GM18498 (cell line): ENCODE measurements around the gene UBE2G1.

Source experiments
- ATAC-seq: cut with Tn5 transposase; IDR thresholded peaks from one replicate; pipeline ENCODE4 v1.9.1; 2021; ENCODE audit warnings: mild to moderate bottlenecking, moderate library complexity; ENCODE audit not compliant: unreplicated experiment

The UBE2G1 gene

DNA sequence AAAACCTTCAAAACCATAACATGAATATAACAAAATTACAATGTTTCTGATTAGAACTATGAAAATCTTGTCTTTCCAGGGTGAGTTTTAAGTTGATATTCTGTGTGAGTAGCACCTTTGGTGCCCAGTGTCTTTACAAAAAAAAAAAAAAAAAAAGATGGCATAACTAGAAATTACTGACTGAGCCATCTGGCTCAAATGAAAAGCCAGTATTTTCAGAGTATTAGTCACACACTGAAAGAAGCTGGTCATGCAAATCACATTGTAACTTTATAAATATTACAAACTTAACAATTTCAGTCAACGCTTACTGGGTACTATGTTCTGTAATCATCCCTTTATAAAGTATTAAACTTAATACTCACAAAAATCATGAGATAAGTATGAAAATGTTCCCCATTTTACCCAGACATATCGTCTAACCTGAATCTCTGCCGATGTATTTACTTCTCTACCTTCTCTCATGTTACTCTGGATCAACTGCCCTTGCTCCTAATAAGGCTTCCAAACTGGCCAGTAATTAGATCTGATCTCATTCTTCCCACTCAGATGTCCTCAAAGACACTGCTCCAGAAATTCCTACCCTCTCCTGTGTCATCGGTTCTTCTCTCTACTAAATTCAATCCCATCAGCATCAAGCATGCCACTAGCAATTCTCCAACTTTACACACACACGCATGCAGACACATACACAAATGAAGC is 25.4 kb downstream of the UBE2G1 start:
- ATAC-seq: no peak

DNA sequence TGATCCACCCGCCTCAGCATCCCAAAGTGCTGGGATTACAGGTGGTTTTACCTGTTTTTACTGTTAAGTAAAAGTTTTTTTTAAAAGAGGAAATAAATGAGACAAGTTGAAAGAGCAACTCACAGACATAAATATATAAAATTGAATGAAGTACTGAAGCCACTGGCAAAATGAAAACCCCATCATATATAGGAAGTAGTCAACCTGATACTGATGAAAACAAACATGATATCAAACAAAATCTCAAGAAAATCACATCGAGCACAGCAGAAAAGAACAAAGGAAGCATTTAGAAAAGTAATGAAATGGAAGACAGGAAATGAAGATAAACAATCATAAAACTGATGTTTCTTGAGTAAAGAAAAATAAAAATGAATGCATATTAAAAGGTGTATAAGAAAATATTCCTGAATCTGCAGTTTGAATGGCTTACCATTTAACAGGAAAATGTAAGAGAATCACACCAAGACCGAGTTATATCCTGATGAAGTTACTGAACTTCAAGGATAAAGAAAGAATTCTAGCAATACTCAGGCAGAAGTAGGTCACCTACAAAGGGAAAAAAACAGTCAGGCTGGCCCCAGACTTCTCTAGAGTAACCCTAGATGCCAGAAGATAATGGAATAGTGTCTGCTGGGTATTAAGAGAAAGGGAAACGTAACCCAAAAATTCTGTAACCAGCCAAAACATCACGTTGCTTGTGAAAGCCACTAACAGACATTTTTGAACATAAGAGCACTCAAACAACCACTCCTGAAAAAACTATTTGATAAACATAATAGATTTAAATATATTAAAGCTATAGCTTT is 31.5 kb downstream of the UBE2G1 start:
- ATAC-seq: no peak

DNA sequence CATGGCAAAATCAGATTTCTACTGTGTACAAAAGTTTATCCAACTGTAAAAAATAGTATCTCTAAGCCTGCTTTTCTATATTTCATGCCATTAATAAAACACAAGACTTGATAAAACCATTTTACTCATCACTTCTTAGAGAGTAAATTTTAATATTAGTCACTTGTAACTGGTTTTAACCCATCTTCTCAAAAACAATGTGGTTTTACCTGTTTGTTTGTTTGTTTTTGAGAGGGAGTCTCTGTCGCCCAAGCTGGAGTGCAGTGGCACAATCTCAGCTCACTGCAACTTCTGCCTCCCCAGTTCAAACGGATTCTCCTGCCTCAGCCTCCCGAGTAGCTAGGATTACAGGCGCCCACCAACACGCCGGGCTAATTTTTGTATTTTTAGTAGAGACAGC is 32.1 kb downstream of the UBE2G1 start:
- ATAC-seq: no peak

DNA sequence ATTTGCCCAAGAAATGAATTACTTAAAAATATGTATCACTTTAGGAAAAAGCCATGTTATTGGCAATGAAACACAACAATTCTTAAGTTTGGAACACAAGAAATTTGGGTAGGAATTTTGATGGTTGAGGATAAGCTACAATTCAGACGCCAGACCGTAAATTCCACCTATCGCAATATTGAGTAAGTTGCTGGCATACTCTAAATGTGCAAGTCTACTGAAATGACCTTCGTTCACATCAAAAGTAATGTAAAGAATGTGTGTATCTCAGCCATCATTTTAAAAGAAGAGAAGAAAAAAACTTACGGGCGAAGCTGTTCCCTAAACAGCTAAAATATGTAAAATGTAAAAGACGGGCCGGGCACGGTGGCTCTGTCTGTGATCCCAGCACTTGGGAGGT is 33.4 kb downstream of the UBE2G1 start:
- ATAC-seq: no peak

DNA sequence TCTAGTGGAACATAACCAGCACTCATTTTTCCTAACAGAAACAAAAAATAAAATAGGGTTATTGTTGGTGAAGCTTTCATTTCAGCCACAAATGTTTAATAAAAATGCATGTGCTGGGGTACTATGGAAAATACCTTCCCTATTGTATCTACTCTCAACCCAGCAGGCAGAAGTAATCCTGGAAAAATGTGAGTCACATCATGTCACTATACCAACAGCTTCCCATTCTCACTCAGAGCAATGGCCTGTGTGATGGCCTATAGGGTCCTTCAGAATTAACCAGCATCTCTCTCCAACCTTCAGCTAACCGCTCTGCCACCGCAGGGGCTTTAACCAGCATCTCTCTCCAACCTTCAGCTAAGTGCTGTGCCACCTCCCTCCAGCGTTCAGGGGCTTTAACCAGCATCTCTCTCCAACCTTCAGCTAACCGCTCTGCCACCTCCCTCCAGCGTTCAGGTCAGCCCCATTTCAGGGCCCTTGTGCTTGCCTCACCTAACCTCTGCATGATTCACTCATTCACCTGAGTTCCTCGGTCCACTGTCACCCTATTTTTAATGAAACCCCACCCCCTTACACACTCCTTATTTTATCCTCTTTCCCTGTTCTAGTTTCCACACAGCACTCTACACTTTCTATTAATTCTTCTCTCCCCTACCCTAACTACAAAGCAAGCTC is 34.0 kb downstream of the UBE2G1 start:
- no peak for ATAC-seq

DNA sequence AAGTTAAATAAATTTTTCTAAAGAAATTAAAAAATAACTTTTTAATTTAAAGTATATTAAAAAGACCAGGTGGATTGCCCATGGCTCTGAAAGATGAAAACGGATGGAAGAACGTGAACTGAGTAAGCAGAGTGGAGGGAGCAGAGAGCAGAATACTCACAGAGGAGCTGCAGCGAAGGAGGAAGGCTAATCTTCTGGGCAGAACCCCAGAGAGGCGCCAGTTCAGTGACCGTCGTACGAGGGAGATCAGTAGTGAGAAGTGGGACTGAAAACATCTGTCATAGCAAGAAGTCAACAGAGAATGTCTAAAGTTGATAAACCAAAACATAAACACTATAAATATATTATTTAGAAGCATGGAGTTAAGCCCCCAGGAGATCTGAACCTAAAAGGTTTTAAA is 34.9 kb downstream of the UBE2G1 start:
- peak; percentile 57 for ATAC-seq

DNA sequence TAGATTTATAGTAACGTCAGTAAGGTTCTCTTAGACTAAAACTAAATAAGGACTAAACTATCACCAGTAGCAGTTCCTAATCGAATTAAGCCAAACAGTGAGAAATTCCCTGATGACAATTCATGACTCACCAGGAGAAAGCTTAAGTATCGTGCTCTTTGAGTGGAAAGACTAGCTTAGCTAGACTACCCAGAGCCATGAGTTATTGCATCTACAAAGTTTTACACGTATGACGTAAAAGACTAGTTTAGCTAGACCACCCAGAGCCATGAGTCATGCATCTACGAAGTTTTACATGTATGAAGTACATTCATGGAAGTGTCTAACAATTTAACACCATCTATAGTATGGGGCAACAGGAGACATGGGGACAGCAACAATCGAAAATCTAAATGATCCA is 36.6 kb downstream of the UBE2G1 start:
- no peak for ATAC-seq

DNA sequence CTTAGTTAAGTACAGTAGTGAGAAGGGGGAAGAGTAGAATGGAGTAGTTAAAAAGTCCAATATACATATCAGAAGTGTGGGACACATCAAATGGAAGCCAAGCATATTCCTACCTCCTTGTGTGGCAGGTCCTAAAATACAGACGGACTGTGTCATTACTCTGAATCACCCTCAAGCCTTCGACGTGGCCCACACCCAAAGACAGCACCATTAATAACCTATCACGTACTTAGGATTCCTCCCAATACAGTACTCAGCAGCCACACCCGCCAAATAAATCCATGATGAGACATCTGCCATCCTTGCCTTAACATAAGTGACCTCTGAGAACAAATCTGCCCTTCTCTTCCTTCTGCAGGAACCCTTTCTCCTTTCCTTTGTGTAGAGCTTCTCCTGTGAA is 38.9 kb downstream of the UBE2G1 start:
- no peak for ATAC-seq

DNA sequence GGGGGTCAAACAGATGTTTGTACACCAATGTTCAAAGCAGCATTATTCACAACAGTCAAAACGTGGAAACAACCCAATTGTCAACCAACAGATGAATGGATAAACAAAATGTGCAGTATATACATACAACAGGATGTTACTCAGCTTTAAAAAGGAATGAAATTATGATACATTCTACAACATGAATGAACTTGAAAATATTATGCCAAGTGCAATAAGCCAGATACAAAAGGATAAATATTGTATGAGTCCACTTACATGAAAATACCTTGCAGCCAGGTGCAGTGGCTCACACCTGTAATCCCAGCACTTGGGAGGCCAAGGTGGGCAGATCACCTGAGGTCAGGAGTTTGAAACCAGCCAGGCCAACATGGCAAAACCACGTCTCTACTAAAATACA is 39.9 kb downstream of the UBE2G1 start:
- no peak for ATAC-seq

DNA sequence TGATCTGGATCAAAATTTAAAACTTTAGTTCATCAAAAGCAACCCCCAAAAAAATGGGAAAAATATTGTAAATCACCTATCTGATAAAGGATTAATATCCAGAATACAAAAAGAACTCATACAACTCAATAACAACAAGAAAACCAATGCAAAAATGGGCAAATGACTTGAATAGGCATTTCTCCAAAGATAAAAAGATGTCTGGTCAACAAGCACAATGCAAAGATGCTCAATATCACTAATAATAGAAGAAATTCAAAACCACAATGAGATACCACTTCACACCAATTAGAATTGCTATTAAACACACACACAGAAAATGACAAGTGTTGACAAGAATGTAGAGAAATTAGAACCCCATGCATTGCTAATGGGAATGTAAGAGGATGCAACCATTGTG is 40.4 kb downstream of the UBE2G1 start:
- no peak for ATAC-seq

DNA sequence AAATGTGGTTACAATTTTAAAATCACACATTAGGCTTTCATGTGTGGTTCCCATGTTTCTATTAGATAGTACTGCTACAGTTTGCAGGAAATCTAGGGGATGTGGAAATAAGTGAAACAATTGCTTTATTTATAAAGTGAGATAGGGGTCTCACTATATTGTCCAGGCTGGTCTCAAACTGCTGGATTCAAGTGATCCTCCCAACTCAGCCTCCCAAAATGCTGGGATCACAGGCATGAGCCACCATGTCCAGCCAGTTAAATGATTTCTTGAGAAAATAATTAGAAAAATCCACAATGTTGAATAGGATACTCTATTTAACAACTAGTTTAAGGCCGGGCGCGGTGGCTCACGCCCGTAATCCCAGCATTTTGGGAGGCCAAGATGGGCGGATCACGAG is 42.0 kb downstream of the UBE2G1 start:
- no peak for ATAC-seq

DNA sequence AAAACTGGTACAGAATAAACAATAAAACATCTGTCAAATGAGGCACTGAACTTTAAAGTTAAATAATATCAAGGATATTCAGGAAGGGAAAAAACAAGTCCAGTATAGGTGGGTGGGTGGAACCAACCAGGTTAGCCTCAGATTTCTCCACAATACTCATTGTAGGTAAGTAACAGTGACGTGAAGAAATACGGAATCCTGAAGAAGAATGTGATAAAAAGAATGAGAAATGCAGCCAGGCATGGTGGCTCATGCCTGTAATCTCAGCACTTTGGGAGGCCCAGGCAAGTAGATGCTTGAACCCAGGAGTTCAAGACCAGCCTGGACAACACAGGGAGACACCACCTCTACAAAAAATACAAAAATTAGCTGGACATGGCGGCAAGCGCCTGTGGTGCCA is 47.3 kb downstream of the UBE2G1 start:
- ATAC-seq: no peak

DNA sequence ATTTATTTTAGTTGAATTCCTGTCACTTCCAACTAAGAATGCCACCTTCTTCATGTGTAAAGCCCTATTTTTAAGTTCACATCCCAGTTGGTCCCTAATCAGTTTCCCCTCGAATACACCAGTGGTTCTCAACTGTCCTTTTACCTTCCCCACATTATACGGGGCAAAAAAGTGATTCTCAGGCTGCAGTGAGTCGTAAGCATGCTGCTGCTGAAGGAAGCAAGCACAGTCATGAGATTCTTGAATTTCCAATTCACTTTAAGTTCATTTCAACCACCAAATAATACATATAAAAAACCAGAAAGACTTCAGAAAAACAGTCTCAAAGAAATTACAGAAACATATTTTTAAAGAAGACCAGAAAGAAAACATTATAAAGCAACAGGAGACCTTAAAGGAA is 47.9 kb downstream of the UBE2G1 start:
- no peak for ATAC-seq

DNA sequence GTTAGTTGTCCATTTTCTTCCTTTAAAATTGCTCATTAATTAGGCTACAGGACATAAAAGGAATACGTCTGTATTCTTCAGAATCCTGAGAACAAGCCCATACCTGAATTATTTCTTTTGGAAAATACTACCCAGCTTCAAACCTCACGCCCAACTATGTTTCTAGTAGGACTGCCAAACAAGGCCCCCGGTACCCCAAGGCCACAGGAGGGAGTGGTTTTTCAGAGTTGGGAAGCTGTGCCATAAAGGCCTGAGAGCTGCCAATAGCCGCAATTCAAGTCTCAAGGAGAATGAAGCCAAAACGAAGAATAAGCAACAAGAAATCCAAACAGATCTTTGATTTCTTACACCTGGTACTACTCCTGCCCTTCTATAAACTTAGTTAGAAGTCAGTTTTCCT is 48.3 kb downstream of the UBE2G1 start:
- ATAC-seq: no peak

DNA sequence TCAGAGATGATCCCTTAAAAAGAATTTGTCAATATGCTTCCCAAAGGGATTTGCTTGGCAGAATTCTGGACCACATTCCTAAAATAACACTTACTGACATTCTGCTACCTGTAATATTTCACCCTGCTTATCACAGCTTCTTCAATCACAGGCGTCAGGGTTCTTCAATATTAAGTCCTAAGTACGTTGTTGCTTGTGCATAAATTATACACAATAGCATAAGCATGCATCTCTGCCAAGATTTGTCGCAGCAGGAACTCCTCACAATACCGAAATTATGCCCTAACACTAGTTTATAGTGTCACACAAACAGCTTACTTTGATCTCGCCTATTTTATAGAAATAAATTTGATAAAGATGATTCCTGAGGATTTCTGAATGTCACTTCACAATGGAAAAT is 48.9 kb downstream of the UBE2G1 start:
- no peak for ATAC-seq

DNA sequence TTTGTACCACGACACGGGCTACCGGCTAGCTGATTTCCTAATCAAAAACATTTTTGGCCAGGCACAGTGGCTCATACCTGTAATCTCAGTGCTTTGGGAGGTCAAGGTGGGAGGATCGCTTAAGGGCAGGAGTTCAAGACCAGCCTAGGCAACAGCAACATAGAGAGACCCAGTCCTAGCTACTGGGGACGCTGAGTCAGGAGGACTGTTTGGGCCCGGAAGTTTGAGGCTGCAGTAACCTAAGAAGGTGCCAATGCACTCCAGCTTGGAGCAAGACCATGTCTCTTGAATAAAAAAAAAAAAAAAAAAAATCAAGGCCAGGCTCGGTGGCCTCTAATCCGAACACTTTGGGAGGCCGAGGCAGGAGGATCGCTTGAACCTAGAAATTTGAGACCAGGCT is 49.8 kb downstream of the UBE2G1 start:
- no peak for ATAC-seq

DNA sequence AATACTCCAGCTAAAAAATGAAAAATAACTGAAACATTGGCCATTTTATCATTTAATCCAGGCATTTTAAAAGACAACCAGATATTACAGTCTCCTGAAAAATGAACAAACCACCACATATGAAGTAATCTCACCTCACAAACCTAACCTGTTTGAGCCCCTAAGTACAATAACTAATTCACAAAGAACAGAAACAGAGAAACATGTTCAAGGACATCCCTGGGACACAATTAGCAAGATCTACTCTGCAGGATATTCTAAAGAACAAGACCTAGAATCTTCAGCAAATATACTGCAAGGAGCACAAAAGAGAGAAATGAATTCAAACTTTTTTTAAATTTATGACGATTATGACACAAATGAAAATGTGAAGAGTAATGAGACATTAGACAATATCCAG is 51.9 kb downstream of the UBE2G1 start:
- no peak for ATAC-seq

DNA sequence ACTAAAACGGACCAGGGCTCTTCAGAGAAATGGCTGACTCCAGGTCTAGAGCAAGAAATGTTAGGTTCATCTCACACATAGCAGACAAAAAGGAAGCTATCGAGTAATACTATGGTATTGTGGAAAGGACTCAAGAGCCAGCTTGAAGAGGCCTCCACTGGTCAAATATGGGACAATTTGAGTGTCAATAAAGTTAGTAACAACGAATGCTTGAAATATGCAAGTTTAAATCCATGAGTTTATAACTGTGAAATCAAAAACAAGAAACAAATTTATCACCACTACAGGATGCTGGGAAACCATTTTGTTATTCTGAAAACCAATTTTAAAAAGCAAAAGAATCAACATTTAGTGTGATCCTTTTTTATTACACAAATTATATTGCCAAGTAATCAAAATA is 52.3 kb downstream of the UBE2G1 start:
- ATAC-seq: no peak

DNA sequence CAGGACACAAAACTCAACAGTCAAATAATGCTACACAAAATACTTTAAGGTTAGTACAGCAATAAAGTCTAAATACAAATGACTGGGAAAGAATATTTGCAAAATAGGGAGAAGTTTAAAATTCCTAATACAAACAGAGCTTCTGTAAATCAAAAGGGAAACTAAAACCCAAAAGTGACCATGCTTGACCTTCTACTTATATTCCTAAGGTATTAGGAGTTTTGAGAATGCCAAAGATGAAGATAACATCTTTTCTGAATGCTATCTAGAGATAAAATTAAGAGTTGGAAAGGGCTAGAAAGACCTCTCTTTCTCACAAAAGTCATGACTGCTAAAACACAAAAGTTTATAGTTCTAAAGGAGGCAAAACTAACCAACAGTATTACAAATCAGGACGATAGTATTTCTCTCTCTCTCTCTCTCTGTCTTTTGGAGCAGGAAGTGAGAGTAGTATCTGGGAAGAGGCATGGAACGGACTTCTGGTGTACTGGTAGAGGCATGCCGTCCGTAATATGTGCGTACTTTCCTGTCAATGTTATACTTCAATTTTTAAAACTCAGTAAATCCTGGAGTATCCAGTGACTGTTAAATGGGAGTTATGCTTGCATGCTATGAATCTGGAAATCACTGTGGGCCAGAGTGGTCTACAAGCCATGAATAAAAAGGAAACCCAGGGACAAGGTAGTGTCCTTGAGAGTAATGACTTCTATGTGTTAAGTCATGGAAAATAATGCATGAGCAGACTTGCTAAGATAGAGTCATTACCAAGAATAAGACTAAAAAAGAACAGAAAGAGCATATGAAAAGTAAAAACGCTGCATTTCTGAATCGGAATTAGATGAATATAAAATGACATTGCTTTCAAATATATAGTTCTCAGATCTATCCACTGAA is 53.0 kb downstream of the UBE2G1 start:
- no peak for ATAC-seq

DNA sequence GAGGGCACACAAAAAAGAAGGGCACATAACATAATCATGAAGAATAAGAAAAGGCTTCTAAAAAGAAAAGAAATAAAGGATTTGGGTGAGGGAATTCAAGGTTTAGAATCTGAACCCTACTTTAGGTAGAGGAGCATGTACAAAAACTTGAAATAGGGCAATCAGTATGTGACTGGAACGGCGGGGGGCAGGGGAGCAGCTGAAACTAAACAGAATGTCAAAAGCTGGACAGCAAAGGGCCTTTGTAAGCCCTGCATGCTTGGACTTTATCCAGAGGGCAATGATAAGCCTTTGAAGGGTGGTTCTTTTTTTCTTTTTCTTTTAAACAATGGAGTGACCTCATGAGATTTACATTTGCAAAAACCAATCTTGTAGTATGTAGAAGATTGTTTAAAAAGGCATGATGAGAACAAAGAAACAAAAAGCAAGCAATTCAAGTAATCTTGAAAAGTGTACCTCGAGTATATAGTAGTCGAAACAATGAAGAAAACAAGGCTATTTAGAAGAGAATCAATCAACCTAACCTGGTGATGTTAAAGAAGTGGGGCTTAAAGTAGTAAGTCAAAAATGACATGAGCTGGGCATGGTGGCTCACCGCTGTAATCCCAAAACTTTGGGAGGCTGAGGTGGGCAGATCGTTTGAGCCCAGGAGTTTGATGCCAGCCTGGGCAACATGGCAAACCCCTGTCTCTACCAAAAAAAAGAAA is 56.0 kb downstream of the UBE2G1 start:
- no peak for ATAC-seq
